Skeletal muscle cell (primary cell): ENCODE measurements around the gene DIP2C.
"Not testable (repeated sequence)": the region's sequence is repeated elsewhere in the genome, so short reads cannot be mapped to it uniquely, and the experiment has no call there.

Source experiments
- DNase-seq: peaks from one replicate; pipeline ENCODE4 v3.0.0-alpha.2; 2010; ENCODE audit warnings: low read depth
- H3K4me3 ChIP-seq: 2 replicates; pipeline ENCODE4 v1.5.1; 2011; ENCODE audit warnings: low read depth, mild to moderate bottlenecking, control low read depth, low read length, moderate library complexity

DIP2C gene

GRCh38 chr10:680745-681144 lies 8.7 kb downstream of the DIP2C start:
- no peak for DNase-seq

GRCh38 chr10:680146-680545 lies 9.3 kb downstream of the DIP2C start:
- H3K4me3 ChIP-seq: no peak overlapping the region
- DNase-seq: no peak

More at GRCh38 chr10:680745-681144, 8.7 kb downstream of the DIP2C start:
- H3K4me3 ChIP-seq: no peak overlapping the region

- no peak overlapping the region for H3K4me3 ChIP-seq
- no peak for DNase-seq
Observed at GRCh38 chr10:679556-679955, 9.9 kb downstream of the DIP2C start.

GRCh38 chr10:678662-679005 lies 10.8 kb downstream of the DIP2C start:
- not testable (repeated sequence) for DNase-seq, H3K4me3 ChIP-seq

- DNase-seq: no peak
- H3K4me3 ChIP-seq: no peak overlapping the region
Observed at GRCh38 chr10:677750-678661, 11.5 kb downstream of the DIP2C start.

- H3K4me3 ChIP-seq: no peak overlapping the region
- DNase-seq: no peak
Observed at GRCh38 chr10:677038-677437, 12.4 kb downstream of the DIP2C start.

GRCh38 chr10:676178-676577 lies 13.3 kb downstream of the DIP2C start:
- DNase-seq: no peak
- H3K4me3 ChIP-seq: no peak overlapping the region

GRCh38 chr10:675532-675931 lies 13.9 kb downstream of the DIP2C start:
- no peak for DNase-seq
- H3K4me3 ChIP-seq: no peak overlapping the region

GRCh38 chr10:673492-673891 lies 16.0 kb downstream of the DIP2C start:
- no peak overlapping the region for H3K4me3 ChIP-seq
- DNase-seq: no peak

- H3K4me3 ChIP-seq: no peak overlapping the region
- DNase-seq: no peak
Observed at GRCh38 chr10:672992-673391, 16.5 kb downstream of the DIP2C start.

GRCh38 chr10:672203-672602 lies 17.3 kb downstream of the DIP2C start:
- no peak for DNase-seq
- no peak overlapping the region for H3K4me3 ChIP-seq

- DNase-seq: no peak
- no peak overlapping the region for H3K4me3 ChIP-seq
Observed at GRCh38 chr10:670990-671389, 18.5 kb downstream of the DIP2C start.

- H3K4me3 ChIP-seq: no peak overlapping the region
- DNase-seq: no peak
Observed at GRCh38 chr10:670038-670437, 19.4 kb downstream of the DIP2C start.

- DNase-seq: no peak
- H3K4me3 ChIP-seq: no peak overlapping the region
Observed at GRCh38 chr10:668786-669485, 20.5 kb downstream of the DIP2C start.

- DNase-seq: no peak
- H3K4me3 ChIP-seq: no peak overlapping the region
Observed at GRCh38 chr10:667602-668143, 21.8 kb downstream of the DIP2C start.

- H3K4me3 ChIP-seq: no peak overlapping the region
- no peak for DNase-seq
Observed at GRCh38 chr10:667096-667495, 22.4 kb downstream of the DIP2C start.

- H3K4me3 ChIP-seq: no peak overlapping the region
Observed at GRCh38 chr10:666237-667012, 23.0 kb downstream of the DIP2C start.

GRCh38 chr10:665579-666091 lies 23.8 kb downstream of the DIP2C start:
- H3K4me3 ChIP-seq: no peak overlapping the region
- no peak for DNase-seq

More at GRCh38 chr10:666237-667012, 23.0 kb downstream of the DIP2C start:
- DNase-seq: no peak

- no peak overlapping the region for H3K4me3 ChIP-seq
- DNase-seq: no peak
Observed at GRCh38 chr10:664893-665292, 24.6 kb downstream of the DIP2C start.

- H3K4me3 ChIP-seq: no peak overlapping the region
- DNase-seq: no peak
Observed at GRCh38 chr10:664301-664700, 25.2 kb downstream of the DIP2C start.
